ENCODE measurements around the gene CA6.

- TF ChIP-seq CTCF (IDR thresholded peaks at IDR 0.05) (no peak), EZH2 (IDR thresholded peaks at IDR 0.05; ENCODE audit: borderline replicate concordance, insufficient read depth, low read depth, low read length, poor library complexity, severe bottlenecking) (no peak)
Measured at GRCh38 chr1:8938232-8938999, 7.3 kb upstream of the CA6 start.
